Measurements from ENCODE around the gene ETNPPL. TPM values are rescaled to one million over a fixed set of nuclear protein-coding genes. Genes with fewer than 3 reads are reported as not detected.

The ETNPPL gene
- total and polyA plus RNA-seq, 2 of the 13 experiments (the other 11 are each of a cell fraction or from before 2014, with no cell fraction given) = 1.4 to 6.0 TPM

DNA sequence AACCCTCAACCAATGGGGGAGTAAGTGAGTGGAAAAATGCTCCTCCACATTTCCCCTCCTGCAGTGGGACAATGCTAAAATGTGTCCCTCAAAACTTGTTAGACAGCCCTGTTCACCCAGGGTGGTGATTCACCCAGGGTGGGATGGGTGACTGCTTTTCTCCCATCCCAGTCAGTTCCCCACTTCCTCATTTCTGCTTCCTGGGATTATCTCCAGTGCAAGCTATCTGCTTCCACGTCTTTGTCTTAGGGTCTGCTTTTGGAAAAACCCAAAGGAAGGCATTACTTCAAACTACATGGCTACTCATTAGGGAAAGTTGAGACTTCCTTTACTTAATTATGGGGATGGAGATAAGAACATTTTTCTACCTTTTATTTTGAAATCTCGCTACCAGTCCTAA, 45.5 kb downstream of the ETNPPL start:
- POLR2A ChIA-PET = no interaction called here

More for the DNA sequence above, 45.5 kb downstream of the ETNPPL start:
- no peak for TF ChIP-seq ZNF841 (CRISPR knock-in tag; IDR thresholded peaks at IDR 0.05; ENCODE audit: borderline replicate concordance)
- TF ChIP-seq, protein P1, sequence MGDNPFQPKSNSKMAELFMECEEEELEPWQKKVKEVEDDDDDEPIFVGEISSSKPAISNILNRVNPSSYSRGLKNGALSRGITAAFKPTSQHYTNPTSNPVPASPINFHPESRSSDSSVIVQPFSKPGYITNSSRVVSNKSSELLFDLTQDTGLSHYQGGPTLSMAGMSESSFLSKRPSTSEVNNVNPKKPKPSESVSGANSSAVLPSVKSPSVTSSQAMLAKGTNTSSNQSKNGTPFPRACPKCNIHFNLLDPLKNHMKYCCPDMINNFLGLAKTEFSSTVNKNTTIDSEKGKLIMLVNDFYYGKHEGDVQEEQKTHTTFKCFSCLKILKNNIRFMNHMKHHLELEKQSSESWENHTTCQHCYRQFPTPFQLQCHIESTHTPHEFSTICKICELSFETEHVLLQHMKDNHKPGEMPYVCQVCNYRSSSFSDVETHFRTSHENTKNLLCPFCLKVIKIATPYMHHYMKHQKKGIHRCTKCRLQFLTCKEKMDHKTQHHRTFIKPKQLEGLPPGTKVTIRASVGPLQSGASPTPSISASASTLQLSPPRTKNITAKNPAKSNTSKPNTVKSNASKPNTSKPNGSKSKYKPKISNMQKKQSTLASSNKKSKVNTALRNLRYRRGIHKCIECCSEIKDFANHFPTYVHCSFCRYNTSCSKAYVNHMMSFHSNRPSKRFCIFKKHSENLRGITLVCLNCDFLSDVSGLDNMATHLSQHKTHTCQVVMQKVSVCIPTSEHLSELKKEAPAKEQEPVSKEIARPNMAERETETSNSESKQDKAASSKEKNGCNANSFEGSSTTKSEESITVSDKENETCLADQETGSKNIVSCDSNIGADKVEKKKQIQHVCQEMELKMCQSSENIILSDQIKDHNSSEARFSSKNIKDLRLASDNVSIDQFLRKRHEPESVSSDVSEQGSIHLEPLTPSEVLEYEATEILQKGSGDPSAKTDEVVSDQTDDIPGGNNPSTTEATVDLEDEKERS (CRISPR knock-in tag; IDR thresholded peaks at IDR 0.05) = no peak
- TF ChIP-seq, protein P2, sequence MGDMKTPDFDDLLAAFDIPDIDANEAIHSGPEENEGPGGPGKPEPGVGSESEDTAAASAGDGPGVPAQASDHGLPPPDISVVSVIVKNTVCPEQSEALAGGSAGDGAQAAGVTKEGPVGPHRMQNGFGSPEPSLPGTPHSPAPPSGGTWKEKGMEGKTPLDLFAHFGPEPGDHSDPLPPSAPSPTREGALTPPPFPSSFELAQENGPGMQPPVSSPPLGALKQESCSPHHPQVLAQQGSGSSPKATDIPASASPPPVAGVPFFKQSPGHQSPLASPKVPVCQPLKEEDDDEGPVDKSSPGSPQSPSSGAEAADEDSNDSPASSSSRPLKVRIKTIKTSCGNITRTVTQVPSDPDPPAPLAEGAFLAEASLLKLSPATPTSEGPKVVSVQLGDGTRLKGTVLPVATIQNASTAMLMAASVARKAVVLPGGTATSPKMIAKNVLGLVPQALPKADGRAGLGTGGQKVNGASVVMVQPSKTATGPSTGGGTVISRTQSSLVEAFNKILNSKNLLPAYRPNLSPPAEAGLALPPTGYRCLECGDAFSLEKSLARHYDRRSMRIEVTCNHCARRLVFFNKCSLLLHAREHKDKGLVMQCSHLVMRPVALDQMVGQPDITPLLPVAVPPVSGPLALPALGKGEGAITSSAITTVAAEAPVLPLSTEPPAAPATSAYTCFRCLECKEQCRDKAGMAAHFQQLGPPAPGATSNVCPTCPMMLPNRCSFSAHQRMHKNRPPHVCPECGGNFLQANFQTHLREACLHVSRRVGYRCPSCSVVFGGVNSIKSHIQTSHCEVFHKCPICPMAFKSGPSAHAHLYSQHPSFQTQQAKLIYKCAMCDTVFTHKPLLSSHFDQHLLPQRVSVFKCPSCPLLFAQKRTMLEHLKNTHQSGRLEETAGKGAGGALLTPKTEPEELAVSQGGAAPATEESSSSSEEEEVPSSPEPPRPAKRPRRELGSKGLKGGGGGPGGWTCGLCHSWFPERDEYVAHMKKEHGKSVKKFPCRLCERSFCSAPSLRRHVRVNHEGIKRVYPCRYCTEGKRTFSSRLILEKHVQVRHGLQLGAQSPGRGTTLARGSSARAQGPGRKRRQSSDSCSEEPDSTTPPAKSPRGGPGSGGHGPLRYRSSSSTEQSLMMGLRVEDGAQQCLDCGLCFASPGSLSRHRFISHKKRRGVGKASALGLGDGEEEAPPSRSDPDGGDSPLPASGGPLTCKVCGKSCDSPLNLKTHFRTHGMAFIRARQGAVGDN (CRISPR knock-in tag; IDR thresholded peaks at IDR 0.05) = no peak
- no peak for TF ChIP-seq ZNF136 (CRISPR knock-in tag; IDR thresholded peaks at IDR 0.05; ENCODE audit: low read depth)
- TF ChIP-seq ZNF660 (CRISPR knock-in tag; IDR thresholded peaks at IDR 0.05; ENCODE audit: borderline replicate concordance, low read depth) = no peak
- no peak for TF ChIP-seq CBX1 (IDR thresholded peaks at IDR 0.05; ENCODE audit: low read depth)
- TF ChIP-seq, protein P3, sequence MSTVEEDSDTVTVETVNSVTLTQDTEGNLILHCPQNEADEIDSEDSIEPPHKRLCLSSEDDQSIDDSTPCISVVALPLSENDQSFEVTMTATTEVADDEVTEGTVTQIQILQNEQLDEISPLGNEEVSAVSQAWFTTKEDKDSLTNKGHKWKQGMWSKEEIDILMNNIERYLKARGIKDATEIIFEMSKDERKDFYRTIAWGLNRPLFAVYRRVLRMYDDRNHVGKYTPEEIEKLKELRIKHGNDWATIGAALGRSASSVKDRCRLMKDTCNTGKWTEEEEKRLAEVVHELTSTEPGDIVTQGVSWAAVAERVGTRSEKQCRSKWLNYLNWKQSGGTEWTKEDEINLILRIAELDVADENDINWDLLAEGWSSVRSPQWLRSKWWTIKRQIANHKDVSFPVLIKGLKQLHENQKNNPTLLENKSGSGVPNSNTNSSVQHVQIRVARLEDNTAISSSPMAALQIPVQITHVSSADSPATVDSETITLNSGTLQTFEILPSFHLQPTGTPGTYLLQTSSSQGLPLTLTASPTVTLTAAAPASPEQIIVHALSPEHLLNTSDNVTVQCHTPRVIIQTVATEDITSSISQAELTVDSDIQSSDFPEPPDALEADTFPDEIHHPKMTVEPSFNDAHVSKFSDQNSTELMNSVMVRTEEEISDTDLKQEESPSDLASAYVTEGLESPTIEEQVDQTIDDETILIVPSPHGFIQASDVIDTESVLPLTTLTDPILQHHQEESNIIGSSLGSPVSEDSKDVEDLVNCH (CRISPR knock-in tag; IDR thresholded peaks at IDR 0.05) = no peak
- TF ChIP-seq KAT2B (IDR thresholded peaks at IDR 0.05; ENCODE audit: borderline replicate concordance, low read depth, low read length) = no peak
- TF ChIP-seq KDM2A (CRISPR knock-in tag; IDR thresholded peaks at IDR 0.05; ENCODE audit: borderline replicate concordance, low read depth) = no peak
- TF ChIP-seq, protein P4, sequence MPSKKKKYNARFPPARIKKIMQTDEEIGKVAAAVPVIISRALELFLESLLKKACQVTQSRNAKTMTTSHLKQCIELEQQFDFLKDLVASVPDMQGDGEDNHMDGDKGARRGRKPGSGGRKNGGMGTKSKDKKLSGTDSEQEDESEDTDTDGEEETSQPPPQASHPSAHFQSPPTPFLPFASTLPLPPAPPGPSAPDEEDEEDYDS (CRISPR knock-in tag; IDR thresholded peaks at IDR 0.05) = no peak
- peaks cover 11% of the 10 kb centered on the region; the same call in 1 of the 2 replicates for H3K4me1 ChIP-seq (ENCODE audit: insufficient read depth, low read length)
- H3K9ac ChIP-seq (ENCODE audit: insufficient read depth, low read depth, low read length) = no peak overlapping the region
- H3K36me3 ChIP-seq (replicated peaks in 1 of 2; ENCODE audit: control insufficient read depth in 1 of 2, insufficient read depth in 2 of 2, low read length in 2 of 2) = no peaks in the 10 kb centered on the region
- no peak overlapping the region for H2AFZ ChIP-seq (ENCODE audit: low read length)
- H3K4me3 ChIP-seq (replicated peaks in 1 of 3; ENCODE audit: insufficient read depth in 1 of 3, low read depth in 2 of 3, low read length in 3 of 3) = no peak overlapping the region
- H3K79me2 ChIP-seq (ENCODE audit: insufficient read depth, low read length) = no peaks in the 10 kb centered on the region
- H3K4me2 ChIP-seq (ENCODE audit: low read depth, low read length) = no peak overlapping the region
- H3K9me3 ChIP-seq (ENCODE audit: low read length) = no peaks in the 10 kb centered on the region
- H4K20me1 ChIP-seq (ENCODE audit: insufficient read depth, low read length) = no peaks in the 10 kb centered on the region
- FAIRE-seq (no peak), ATAC-seq (no peak), DNase-seq (ENCODE audit: low spot score) (no peak)
- H3K27ac ChIP-seq (ENCODE audit: extremely low read length, insufficient read depth, low read length) = no peak overlapping the region
- CTCF ChIA-PET (ENCODE audit: low intra/inter-chr PET ratio, low total read pairs) = no interaction called here
- intact Hi-C loops (cut with micrococcal nuclease; ENCODE audit: unreplicated experiment) = no loop called here
- no TSS peak for BruUV-seq (replicated peaks)
- in situ Hi-C loops (cut with HindIII; ENCODE audit: extremely low pct_ligation_motif_present, low pct_unique_long_range_greater_than_20kb) = no loop called here
- WGBS (ENCODE audit: low lambda C conversion rate) = 3% methylated on average over 2 of the region's 2 CpGs
- H3K27me3 ChIP-seq (ENCODE audit: control insufficient read depth in 1 of 2, insufficient read depth in 2 of 2, low read length in 2 of 2) = 0 out of 5 replicates have a peak, but pooled peaks cover 0 to 4% of the 10 kb centered on the region in 2 experiments

All from HepG2 (cell line).